Body of pancreas (tissue), 4 donors: Measurements from ENCODE around the gene BCAS2. TPM values are rescaled to one million over a fixed set of nuclear protein-coding genes. Genes with fewer than 3 reads are reported as not detected.

Experiments
- ATAC-seq: fragments of 150-250 bp; one replicate; pipeline ENCODE4 v1.9.1; 2016
- DNase-seq, 4 donors: peaks; one replicate each; pipeline ENCODE4 v3.0.0-alpha.2; 2019
- H3K27ac ChIP-seq, 4 donors: fragments of 200-600 bp; sonication (generic); 1 replicate in 3 of 4; 2 replicates in 1 of 4; pipeline versions ENCODE4 v1.5.1 to v1.6.1; 2016 to 2019; ENCODE audit warnings: mild to moderate bottlenecking in 1 of 4, mixed read lengths in 1 of 4, moderate library complexity in 1 of 4
- H3K27me3 ChIP-seq, 2 donors: fragments of 200-600 bp; sonication (generic); one replicate each; pipeline ENCODE4 v1.6.0; 2016; ENCODE audit warnings: mild to moderate bottlenecking in 1 of 2
- H3K36me3 ChIP-seq, 2 donors: fragments of 200-600 bp; sonication (generic); replicated peaks in 1 of 2; 2 replicates each; pipeline ENCODE4 v1.5.1; 2016; ENCODE audit warnings: low read depth in 2 of 2; ENCODE audit not compliant: insufficient read depth in 1 of 2
- H3K4me1 ChIP-seq: fragments of 200-600 bp; sonication (generic); one replicate; pipeline ENCODE4 v1.6.0; 2016
- H3K4me3 ChIP-seq, 2 donors: fragments of 200-600 bp; sonication (generic); 1 replicate in 1 of 2; 2 replicates in 1 of 2; pipeline ENCODE4 v1.5.1; 2016 to 2019
- H3K9me3 ChIP-seq, 3 donors: fragments of 200-600 bp; sonication (generic); 1 replicate in 2 of 3; 2 replicates in 1 of 3; pipeline ENCODE4 v1.5.1; 2016
- POLR2A ChIP-seq, 3 donors: fragments of 450-650 bp; IDR thresholded peaks; one replicate each; pipeline ENCODE4 v1.6.1; 2016; ENCODE audit warnings: antibody characterized with exemption in 3 of 3, mild to moderate bottlenecking in 2 of 3
- WGBS, 2 donors: methylation state at CpG; one replicate each; pipeline ENCODE4 v1.1.5; 2017; 5-methylcytosine and 5-hydroxymethylcytosine counted together
- intact Hi-C: fragments of 100-400 bp; cut with DNase I; formaldehyde crosslinking; loops from one replicate; pipeline ENCODE4 v1.15.1; 2023
- total RNA-seq, 2 donors: library from RNA; depleted of rRNA; stranded (reverse); fragments of >200 nt; gene quantifications; one replicate each; pipeline ENCODE4 v1.1.0, GENCODE V29; 2016
- TF ChIP-seq, protein P1 (sequence below), 7 experiments: fragments of 450-650 bp in 4 of 7; fragments of 200-600 bp in 3 of 7; sonication (generic) in 3 of 7; IDR thresholded peaks; one replicate each; pipeline ENCODE4 v1.5.1; 2016 to 2019; ENCODE audit warnings: antibody characterized with exemption in 7 of 7

The BCAS2 gene
- total RNA-seq, 2 donors from 2014 or later, result 15.3 to 20.8 TPM

DNA sequence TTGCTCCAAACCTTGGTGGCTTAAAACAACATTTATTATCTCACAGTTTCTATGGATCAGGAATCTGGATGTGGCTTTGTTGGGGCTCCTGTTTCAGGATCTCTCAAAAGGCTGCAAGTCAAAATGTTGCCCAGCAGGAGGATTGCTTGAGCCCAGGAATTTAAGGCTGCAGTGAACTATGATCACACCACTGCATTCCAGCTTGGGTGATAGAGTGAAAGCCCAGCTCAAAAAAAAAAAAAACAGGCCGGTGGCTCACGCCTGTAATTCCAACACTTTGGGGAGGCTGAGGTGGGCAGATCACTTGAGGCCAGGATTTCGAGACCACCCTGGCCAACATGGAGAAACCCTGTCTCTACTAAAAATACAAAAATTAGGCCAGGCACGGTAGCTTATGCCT, 30.0 kb downstream of the BCAS2 start:
- WGBS, 2 donors, result 76 to 77% methylated on average over 4 of the region's 4 CpGs
- TF ChIP-seq, protein P1, sequence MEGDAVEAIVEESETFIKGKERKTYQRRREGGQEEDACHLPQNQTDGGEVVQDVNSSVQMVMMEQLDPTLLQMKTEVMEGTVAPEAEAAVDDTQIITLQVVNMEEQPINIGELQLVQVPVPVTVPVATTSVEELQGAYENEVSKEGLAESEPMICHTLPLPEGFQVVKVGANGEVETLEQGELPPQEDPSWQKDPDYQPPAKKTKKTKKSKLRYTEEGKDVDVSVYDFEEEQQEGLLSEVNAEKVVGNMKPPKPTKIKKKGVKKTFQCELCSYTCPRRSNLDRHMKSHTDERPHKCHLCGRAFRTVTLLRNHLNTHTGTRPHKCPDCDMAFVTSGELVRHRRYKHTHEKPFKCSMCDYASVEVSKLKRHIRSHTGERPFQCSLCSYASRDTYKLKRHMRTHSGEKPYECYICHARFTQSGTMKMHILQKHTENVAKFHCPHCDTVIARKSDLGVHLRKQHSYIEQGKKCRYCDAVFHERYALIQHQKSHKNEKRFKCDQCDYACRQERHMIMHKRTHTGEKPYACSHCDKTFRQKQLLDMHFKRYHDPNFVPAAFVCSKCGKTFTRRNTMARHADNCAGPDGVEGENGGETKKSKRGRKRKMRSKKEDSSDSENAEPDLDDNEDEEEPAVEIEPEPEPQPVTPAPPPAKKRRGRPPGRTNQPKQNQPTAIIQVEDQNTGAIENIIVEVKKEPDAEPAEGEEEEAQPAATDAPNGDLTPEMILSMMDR (IDR thresholded peaks at IDR 0.05), result no peak
- TF ChIP-seq POLR2A (IDR thresholded peaks at IDR 0.05), result no peak
- DNase-seq (no peak), ATAC-seq (no peak)
- intact Hi-C loops, result no loop called here
- Histone ChIP-seq H3K4me3 (no peak overlapping the region), H3K27me3 (no peaks in the 10 kb centered on the region), H3K4me1 (no peaks in the 10 kb centered on the region), H3K36me3 (no peaks in the 10 kb centered on the region), H3K27ac (no peak overlapping the region), H3K9me3 (no peaks in the 10 kb centered on the region)

DNA sequence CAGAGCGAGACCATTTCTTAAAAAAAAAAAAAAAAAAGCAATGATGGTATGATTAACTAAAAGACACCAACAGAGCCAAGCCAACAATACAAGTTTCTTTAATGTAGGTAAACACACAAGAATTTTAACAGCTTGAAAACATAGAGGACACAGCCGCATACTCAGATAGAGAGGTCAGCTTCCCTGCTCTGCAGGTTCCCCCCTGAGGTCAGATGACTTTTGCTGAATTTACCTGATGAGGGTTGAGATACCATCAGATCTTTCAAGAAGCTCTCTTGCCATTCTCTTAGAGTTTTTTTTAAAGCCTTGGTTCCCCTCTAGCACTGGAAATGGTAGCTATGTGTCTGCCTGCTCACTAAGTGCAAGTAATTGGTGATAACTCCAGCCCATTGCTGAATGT, 31.1 kb downstream of the BCAS2 start:
- intact Hi-C loops, result no loop called here
- Histone ChIP-seq H3K27me3 (no peaks in the 10 kb centered on the region), H3K4me1 (no peaks in the 10 kb centered on the region), H3K36me3 (no peaks in the 10 kb centered on the region), H3K4me3 (no peak overlapping the region), H3K27ac (no peak overlapping the region), H3K9me3 (no peaks in the 10 kb centered on the region)
- 87 to 100% methylated on average over 2 of the region's 2 CpGs for whole genome bisulfite sequencing, 2 donors
- DNase-seq, result no peak
- ATAC-seq, result no peak
- TF ChIP-seq POLR2A (IDR thresholded peaks at IDR 0.05), result no peak
- TF ChIP-seq, protein P1 (IDR thresholded peaks at IDR 0.05), result no peak

DNA sequence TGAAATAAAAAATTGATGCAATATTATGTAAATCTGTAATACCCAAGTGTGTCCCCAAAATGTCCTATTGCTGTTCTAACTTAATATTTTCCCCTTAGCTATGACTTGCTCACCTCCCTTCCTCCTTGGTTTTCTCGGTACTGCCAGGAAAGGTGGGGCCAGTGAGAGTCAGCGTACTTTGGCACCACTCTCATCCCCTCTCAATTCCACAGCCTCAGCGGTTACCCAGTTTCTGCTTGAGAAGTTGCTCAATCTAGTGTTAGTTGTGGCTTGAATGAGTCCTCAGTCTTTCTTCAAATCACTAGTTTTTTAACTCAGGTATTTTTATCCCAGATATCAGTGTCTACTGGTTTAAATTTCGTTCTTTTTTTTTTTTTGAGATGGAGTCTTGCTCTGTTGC, 32.3 kb downstream of the BCAS2 start:
- H3K4me1 ChIP-seq, result no peaks in the 10 kb centered on the region
- TF ChIP-seq POLR2A (IDR thresholded peaks at IDR 0.05), result no peak
- TF ChIP-seq, protein P1 (IDR thresholded peaks at IDR 0.05), result no peak
- no peak for DNase-seq
- 50 to 57% methylated on average over 4 of the region's 4 CpGs for WGBS, 2 donors
- no peaks in the 10 kb centered on the region for H3K27me3 ChIP-seq
- ATAC-seq, result no peak
- H3K4me3 ChIP-seq, result no peak overlapping the region
- no peak overlapping the region for H3K27ac ChIP-seq
- intact Hi-C loops, result no loop called here
- H3K9me3 ChIP-seq, result no peaks in the 10 kb centered on the region
- H3K36me3 ChIP-seq, result no peaks in the 10 kb centered on the region

DNA sequence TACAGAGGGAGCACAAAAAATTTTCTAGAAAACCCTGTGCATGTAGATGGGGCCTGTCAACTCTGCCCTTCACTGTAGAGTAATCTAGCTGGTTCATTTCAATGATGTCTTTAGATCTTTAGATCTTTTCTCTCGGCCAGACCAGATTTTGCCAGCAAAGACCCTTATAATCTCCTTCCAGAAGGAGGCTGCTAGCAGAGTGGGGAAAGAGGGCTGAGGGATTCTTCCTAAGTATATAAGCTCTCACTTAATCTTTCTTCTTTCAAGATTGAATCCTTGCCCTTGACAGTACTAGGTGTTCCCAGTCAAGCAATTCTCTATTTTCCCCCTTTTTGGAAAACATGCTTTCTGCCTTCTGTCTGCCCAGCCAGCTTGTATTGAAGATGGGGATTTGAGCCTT, 34.3 kb downstream of the BCAS2 start:
- H3K4me1 ChIP-seq, result no peaks in the 10 kb centered on the region
- no peak overlapping the region for H3K4me3 ChIP-seq
- no peak overlapping the region for H3K27ac ChIP-seq
- no peaks in the 10 kb centered on the region for H3K27me3 ChIP-seq
- H3K36me3 ChIP-seq, result no peaks in the 10 kb centered on the region
- no peak for DNase-seq
- no peaks in the 10 kb centered on the region for H3K9me3 ChIP-seq
- WGBS, 2 donors, result 60 to 67% methylated on average over 1 of the region's 1 CpG
- no peak for ATAC-seq
- TF ChIP-seq POLR2A (IDR thresholded peaks at IDR 0.05), result no peak
- TF ChIP-seq, protein P1 (IDR thresholded peaks at IDR 0.05), result no peak
- intact Hi-C loops, result no loop called here

DNA sequence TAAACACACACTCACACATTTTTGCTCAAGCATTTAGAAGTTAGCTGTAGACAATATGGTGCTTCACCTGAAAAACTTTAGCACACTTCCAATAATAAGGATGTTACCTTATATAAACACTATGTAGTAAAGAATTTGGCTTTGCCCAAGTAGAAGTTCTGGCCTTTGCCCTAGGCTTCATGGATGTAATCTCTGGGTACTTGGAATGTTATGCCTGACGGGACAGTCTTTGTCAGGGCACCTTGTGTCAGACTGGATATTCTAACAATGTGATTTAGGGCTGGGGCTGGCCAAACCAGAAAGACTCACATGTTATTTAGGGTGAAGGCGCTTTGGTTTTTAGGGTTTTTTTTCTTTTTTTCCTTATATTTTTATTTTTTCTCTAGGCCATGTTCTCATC, 35.6 kb downstream of the BCAS2 start:
- Histone ChIP-seq H3K4me1 (peaks cover 3% of the 10 kb centered on the region), H3K9me3 (no peaks in the 10 kb centered on the region), H3K27ac (no peak overlapping the region), H3K27me3 (no peaks in the 10 kb centered on the region), H3K36me3 (no peaks in the 10 kb centered on the region), H3K4me3 (no peak overlapping the region)
- TF ChIP-seq POLR2A (IDR thresholded peaks at IDR 0.05), result no peak
- TF ChIP-seq, protein P1 (IDR thresholded peaks at IDR 0.05), result no peak
- ATAC-seq, result no peak
- intact Hi-C loops, result no loop called here
- WGBS, 2 donors, result 83 to 89% methylated on average over 2 of the region's 2 CpGs
- no peak for DNase-seq
